Spleen (tissue), 11 donors: ENCODE data around the gene CLASP2. TPM values are rescaled to one million over a fixed set of nuclear protein-coding genes. Genes with fewer than 3 reads are reported as not detected.

Experiments
- DNase-seq: peaks from one replicate; pipeline ENCODE4 v3.0.0-alpha.2; 2020
- H3K27ac ChIP-seq, 8 donors: fragments of 200-600 bp; sonication (generic) in 7 of 8; 1 replicate in 4 of 8; 2 replicates in 4 of 8; pipeline versions ENCODE4 v1.5.0 to v1.8.0; 2016 to 2021; ENCODE audit warnings: inconsistent platforms in 4 of 8, mild to moderate bottlenecking in 4 of 8, moderate library complexity in 1 of 8
- H3K27me3 ChIP-seq, 7 donors: fragments of 200-600 bp; sonication (generic) in 6 of 7; replicated peaks in 1 of 7; 1 replicate in 4 of 7; 2 replicates in 3 of 7; pipeline versions ENCODE4 v1.5.0 to v1.8.0; 2016 to 2021; ENCODE audit warnings: inconsistent platforms in 3 of 7, mild to moderate bottlenecking in 1 of 7
- H3K36me3 ChIP-seq, 6 donors: fragments of 200-600 bp; sonication (generic) in 5 of 6; 1 replicate in 4 of 6; 2 replicates in 2 of 6; pipeline versions ENCODE4 v1.5.0 to v1.8.0; 2016 to 2021; ENCODE audit warnings: inconsistent platforms in 2 of 6
- H3K4me1 ChIP-seq, 6 donors: fragments of 200-600 bp; sonication (generic) in 5 of 6; 1 replicate in 3 of 6; 2 replicates in 3 of 6; pipeline versions ENCODE4 v1.5.0 to v1.8.0; 2016 to 2021; ENCODE audit warnings: inconsistent platforms in 3 of 6
- H3K4me3 ChIP-seq, 8 donors: fragments of 200-600 bp; sonication (generic) in 7 of 8; 1 replicate in 4 of 8; 2 replicates in 4 of 8; pipeline versions ENCODE4 v1.5.0 to v1.8.0; 2016 to 2021; ENCODE audit warnings: inconsistent platforms in 4 of 8, mild to moderate bottlenecking in 4 of 8, moderate library complexity in 2 of 8
- H3K9me3 ChIP-seq, 8 donors: fragments of 200-600 bp; sonication (generic) in 7 of 8; 1 replicate in 4 of 8; 2 replicates in 4 of 8; pipeline versions ENCODE4 v1.5.0 to v1.8.0; 2016 to 2021; ENCODE audit warnings: inconsistent platforms in 4 of 8
- CTCF ChIP-seq, 11 experiments: fragments of 200-600 bp in 7 of 11; fragments of 450-650 bp in 4 of 11; sonication (generic) in 4 of 11; IDR thresholded peaks in 8 of 11; conservative IDR thresholded peaks in 3 of 11; 1 replicate in 7 of 11; 2 replicates in 4 of 11; pipeline versions ENCODE4 v1.4.0 to v1.8.0; 2016 to 2021; ENCODE audit warnings: antibody characterized with exemption in 11 of 11, inconsistent platforms in 4 of 11, mild to moderate bottlenecking in 1 of 11
- POLR2A ChIP-seq, 3 donors: fragments of 450-650 bp; IDR thresholded peaks; one replicate each; pipeline ENCODE4 v1.5.1; 2017; ENCODE audit warnings: antibody characterized with exemption in 3 of 3, mild to moderate bottlenecking in 1 of 3
- POLR2AphosphoS5 ChIP-seq, 3 donors: sonication (generic); formaldehyde crosslinking; IDR thresholded peaks; one replicate each; pipeline ENCODE4 v1.5.1; 2017; ENCODE audit warnings: antibody characterized with exemption in 3 of 3
- WGBS, 5 donors: extraction: QIAGEN DNeasy Blood & Tissue Kit in 3 of 5; methylation state at CpG; one replicate each; pipeline versions ENCODE4 v1.1.5 to v1.1.7; 2013 to 2018; 5-methylcytosine and 5-hydroxymethylcytosine counted together
- intact Hi-C: fragments of 100-400 bp; cut with DNase I; formaldehyde crosslinking; loops from one replicate; pipeline ENCODE4 v1.15.0; 2023; ENCODE audit warnings: low total_unique reads
- polyA plus RNA-seq, 3 donors: library from polyadenylated mRNA; stranded (reverse); fragments of 200-250 nt; gene quantifications; one replicate each; pipeline ENCODE4 v1.2.1, GENCODE V29; 2013
- total RNA-seq, 7 donors: library from RNA; depleted of rRNA in 3 of 7; stranded (reverse); fragments of >200 nt in 3 of 7; fragmentation: NEBNext Ultra II Directional in 4 of 7; extraction: Animal tissue kit (Norgen Biotek cat#: 25700) in 4 of 7; gene quantifications; one replicate each; pipeline versions ENCODE4 v1.1.0 to v1.2.1, GENCODE V29; 2016 to 2021
- donor health status: healthy with polysubstance abuse.
- donor health status: DM: no; HTN: no; CAD: no; lungs with moderate emphysema.
- donor health status: DM: no; HTN: no; CAD: no.
- donor health status: Bipolar disorder and iron deficiency.
- donor health status: healthy.
- donor health status: DM: no; HTN: no; CAD: no.
- donor health status: DM: yes; HTN: yes; CAD: no.

The CLASP2 gene
- total and polyA plus RNA-seq, 10 donors, result 8.7 to 200 (median 72.5) TPM

- Histone ChIP-seq H3K36me3 (peaks cover 5 to 95% (median 42%) of the 10 kb centered on the region in 6 donors), H3K4me1 (no peaks in the 10 kb centered on the region), H3K27ac (no peak overlapping the region), H3K9me3 (peaks cover 11 to 52% (median 41%) of the 10 kb centered on the region in 8 donors), H3K27me3 (no peaks in the 10 kb centered on the region), H3K4me3 (no peak overlapping the region)
- TF ChIP-seq POLR2A (IDR thresholded peaks at IDR 0.05), result no peak
- TF ChIP-seq POLR2AphosphoS5 (IDR thresholded peaks at IDR 0.05), result no peak
- no peak for TF ChIP-seq CTCF (IDR thresholded peaks at IDR 0.05 in 8 of 11, conservative IDR thresholded peaks at IDR 0.05 in 3 of 11)
- no peak for DNase-seq
- intact Hi-C loops, result no loop called here
- 90 to 95% (median 95%) methylated on average over 1 of the region's 1 CpG for WGBS, 5 donors
Measured at GRCh38 chr3:33526787-33527186, 191.3 kb downstream of the CLASP2 start.

- TF ChIP-seq POLR2AphosphoS5 (IDR thresholded peaks at IDR 0.05) (no peak), CTCF (IDR thresholded peaks at IDR 0.05 in 8 of 11, conservative IDR thresholded peaks at IDR 0.05 in 3 of 11) (no peak), POLR2A (IDR thresholded peaks at IDR 0.05) (no peak)
- intact Hi-C loops, result no loop called here
- Histone ChIP-seq H3K4me3 (no peak overlapping the region), H3K36me3 (peaks cover 5 to 93% (median 29%) of the 10 kb centered on the region in 6 donors), H3K27me3 (no peaks in the 10 kb centered on the region), H3K27ac (no peak overlapping the region), H3K9me3 (peaks cover 11 to 52% (median 41%) of the 10 kb centered on the region in 8 donors), H3K4me1 (no peaks in the 10 kb centered on the region)
- no peak for DNase-seq
- whole genome bisulfite sequencing, 5 donors, result 92 to 100% (median 98%) methylated on average over 2 of the region's 2 CpGs
Measured at GRCh38 chr3:33525232-33525631, 192.8 kb downstream of the CLASP2 start.

- Histone ChIP-seq H3K9me3 (peaks cover 8 to 39% (median 28%) of the 10 kb centered on the region in 8 donors), H3K36me3 (peaks cover 5 to 90% (median 23%) of the 10 kb centered on the region in 6 donors), H3K27ac (no peak overlapping the region), H3K4me1 (no peaks in the 10 kb centered on the region), H3K4me3 (no peak overlapping the region), H3K27me3 (no peaks in the 10 kb centered on the region)
- intact Hi-C loops, result no loop called here
- 92 to 95% (median 93%) methylated on average over 3 of the region's 3 CpGs for WGBS, 5 donors
- TF ChIP-seq CTCF (IDR thresholded peaks at IDR 0.05 in 8 of 11, conservative IDR thresholded peaks at IDR 0.05 in 3 of 11) (no peak), POLR2A (IDR thresholded peaks at IDR 0.05) (no peak), POLR2AphosphoS5 (IDR thresholded peaks at IDR 0.05) (no peak)
- DNase-seq, result no peak
Measured at GRCh38 chr3:33523093-33523667, 194.9 kb downstream of the CLASP2 start.

- Histone ChIP-seq H3K27me3 (no peaks in the 10 kb centered on the region), H3K36me3 (peaks cover 5 to 90% (median 14%) of the 10 kb centered on the region in 6 donors), H3K27ac (no peak overlapping the region), H3K4me3 (no peak overlapping the region), H3K9me3 (peaks cover 2 to 25% (median 13%) of the 10 kb centered on the region in 8 donors), H3K4me1 (no peaks in the 10 kb centered on the region)
- WGBS, 5 donors, result 90 to 100% (median 95%) methylated on average over 1 of the region's 1 CpG
- DNase-seq, result no peak
- intact Hi-C loops, result no loop called here
- TF ChIP-seq CTCF (IDR thresholded peaks at IDR 0.05 in 8 of 11, conservative IDR thresholded peaks at IDR 0.05 in 3 of 11) (no peak), POLR2AphosphoS5 (IDR thresholded peaks at IDR 0.05) (no peak), POLR2A (IDR thresholded peaks at IDR 0.05) (no peak)
Measured at GRCh38 chr3:33521736-33522135, 196.3 kb downstream of the CLASP2 start.
